HG02943 (cell line): Measurements from ENCODE around the gene FGD6.

Experiments used
- ATAC-seq: cut with Tn5 transposase; IDR thresholded peaks from one replicate; pipeline ENCODE4 v1.9.1; 2021; ENCODE audit warnings: mild to moderate bottlenecking, low read depth, moderate library complexity; ENCODE audit not compliant: unreplicated experiment

FGD6 gene

DNA sequence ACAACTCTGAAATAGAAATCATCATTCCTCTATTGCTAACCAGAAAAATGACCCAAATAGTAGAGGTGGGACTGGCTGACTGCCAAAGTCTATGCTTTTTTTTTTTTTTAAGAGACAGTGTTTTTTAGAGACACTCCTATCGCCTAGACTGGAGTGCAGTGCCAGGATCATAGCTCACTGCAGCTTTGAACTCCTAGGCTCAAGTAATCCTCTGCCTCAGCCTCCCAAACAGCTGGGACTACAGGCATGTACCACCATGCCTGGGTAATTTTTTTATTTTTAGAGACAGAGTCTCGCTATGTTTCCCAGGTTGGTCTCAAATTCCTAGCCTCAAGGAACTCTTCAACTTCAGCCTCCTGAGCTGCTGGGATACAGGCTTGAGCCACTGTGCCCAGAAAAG is 163.1 kb downstream of the FGD6 start:
- ATAC-seq: no peak

- no peak for ATAC-seq
Observed at GRCh38 chr12:95051241-95051640, 166.0 kb downstream of the FGD6 start.

DNA sequence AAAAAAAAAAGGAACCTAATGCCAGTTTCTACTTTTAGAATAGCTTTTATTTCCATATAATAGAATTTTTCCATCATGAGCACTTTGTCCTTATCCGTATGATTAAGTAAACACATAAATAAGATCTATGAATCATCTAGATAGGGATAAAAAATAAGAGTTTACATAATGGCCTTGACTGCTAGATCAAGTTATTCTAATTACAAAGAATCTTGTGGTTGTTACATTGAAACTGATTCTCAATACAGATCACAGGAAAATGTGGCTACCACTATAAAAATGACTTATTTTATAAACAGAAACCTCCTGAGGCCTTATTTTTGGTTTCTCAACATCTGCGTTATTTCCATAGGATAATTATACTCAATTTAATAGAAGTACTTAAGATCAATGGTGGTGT is 179.4 kb downstream of the FGD6 start:
- ATAC-seq: no peak

DNA sequence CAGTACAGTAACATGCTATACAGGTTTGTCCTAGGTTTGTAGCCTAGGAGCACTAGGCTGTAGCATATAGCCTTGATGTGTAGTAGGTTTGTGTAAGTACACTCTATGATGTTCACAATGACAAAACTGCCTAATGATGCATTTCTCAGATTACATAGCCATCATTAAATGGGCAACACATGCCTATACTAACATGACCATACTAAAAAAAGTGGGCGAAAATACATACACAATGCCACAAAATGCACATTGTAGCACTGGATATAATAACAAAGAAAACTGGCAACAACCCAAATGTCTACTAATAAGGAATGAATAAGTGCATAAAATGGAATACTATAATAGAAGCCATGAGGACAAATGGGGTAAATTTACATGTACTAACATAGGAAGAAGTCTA is 182.5 kb downstream of the FGD6 start:
- no peak for ATAC-seq
